CD4-positive, alpha-beta memory T cell (primary cell): ENCODE results near the gene IDH2. TPM values are rescaled to one million over a fixed set of nuclear protein-coding genes. Genes with fewer than 3 reads are reported as not detected.
"Not testable (repeated sequence)": the region's sequence is repeated elsewhere in the genome, so short reads cannot be mapped to it uniquely, and the experiment has no call there.

Experiments
- CTCF ChIA-PET: fragments of 350-600 bp; sonication (Branson Sonifier 250); formaldehyde crosslinking; loops from one replicate; lab custom pipeline; 2021; ENCODE audit warnings: inconsistent platforms; ENCODE audit not compliant: partially characterized antibody; lab: Charles Lee
- POLR2A ChIA-PET: fragments of 350-600 bp; sonication (Branson Sonifier 250); formaldehyde crosslinking; loops from one replicate; lab custom pipeline; 2021; ENCODE audit not compliant: partially characterized antibody; lab: Charles Lee
- DNase-seq, 5 donors: peaks; one replicate each; pipeline versions ENCODE4 v3.0.0 to v3.0.0-alpha.2; 2020 to 2022; ENCODE audit warnings: mixed read lengths in 1 of 5
- H3K27ac ChIP-seq: one replicate; pipeline ENCODE4 v1.7.0; 2013; ENCODE audit warnings: low read depth, low read length
- H3K27me3 ChIP-seq: 2 replicates; pipeline ENCODE4 v1.7.0; 2013; ENCODE audit warnings: mild to moderate bottlenecking, low read length, moderate library complexity; ENCODE audit not compliant: insufficient read depth
- H3K36me3 ChIP-seq: 2 replicates; pipeline ENCODE4 v1.7.0; 2013; ENCODE audit warnings: mild to moderate bottlenecking, low read length, moderate library complexity; ENCODE audit not compliant: insufficient read depth
- H3K4me1 ChIP-seq: 2 replicates; pipeline ENCODE4 v1.7.0; 2013; ENCODE audit warnings: mild to moderate bottlenecking, low read length, moderate library complexity; ENCODE audit not compliant: insufficient read depth
- H3K4me3 ChIP-seq, 2 donors: one replicate each; pipeline ENCODE4 v1.7.0; 2013; ENCODE audit warnings: low read length in 2 of 2, mild to moderate bottlenecking in 1 of 2
- H3K9me3 ChIP-seq, 2 donors: one replicate each; pipeline ENCODE4 v1.7.0; 2013; ENCODE audit warnings: low read length in 2 of 2, control low read depth in 1 of 2; ENCODE audit not compliant: control insufficient read depth in 1 of 2
- H3K27ac Mint-ChIP-seq, 7 donors: one replicate each; pipeline ENCODE4 v1.8.0; 2020 to 2021; ENCODE audit warnings: mixed read lengths in 7 of 7, mild to moderate bottlenecking in 6 of 7, inconsistent platforms in 3 of 7, moderate library complexity in 3 of 7
- H3K27me3 Mint-ChIP-seq, 2 donors: one replicate each; pipeline ENCODE4 v1.8.0; 2020 to 2021; ENCODE audit warnings: mixed read lengths in 2 of 2
- H3K36me3 Mint-ChIP-seq, 2 donors: one replicate each; pipeline ENCODE4 v1.8.0; 2020 to 2021; ENCODE audit warnings: mixed read lengths in 2 of 2, inconsistent platforms in 1 of 2, mild to moderate bottlenecking in 1 of 2
- H3K4me1 Mint-ChIP-seq, 4 donors: one replicate each; pipeline ENCODE4 v1.8.0; 2020 to 2021; ENCODE audit warnings: mixed read lengths in 4 of 4, mild to moderate bottlenecking in 1 of 4
- H3K4me3 Mint-ChIP-seq, 8 donors: one replicate each; pipeline ENCODE4 v1.8.0; 2020 to 2021; ENCODE audit warnings: mixed read lengths in 8 of 8, mild to moderate bottlenecking in 7 of 8, moderate library complexity in 6 of 8, inconsistent platforms in 3 of 8
- H3K9me3 Mint-ChIP-seq, 8 donors: one replicate each; pipeline ENCODE4 v1.8.0; 2020 to 2021; ENCODE audit warnings: mixed read lengths in 8 of 8, mild to moderate bottlenecking in 5 of 8, inconsistent platforms in 3 of 8, moderate library complexity in 1 of 8
- intact Hi-C: fragments of 100-400 bp; cut with micrococcal nuclease; formaldehyde crosslinking; loops from one replicate; pipeline ENCODE4 v1.15.1; 2023
- polyA plus RNA-seq, 2 donors: library from polyadenylated mRNA; unstranded; fragments of 300-500 nt; fragmentation: Illumina TruSeq; gene quantifications; one replicate each; pipeline ENCODE4 v1.2.3, GENCODE V29; 2021
- total RNA-seq, 2 experiments: library from RNA; stranded (reverse); gene quantifications; one replicate each; pipeline ENCODE4 v1.2.3, GENCODE V29; 2021

Gene IDH2
- total and polyA plus RNA-seq, 4 experiments from 2014 or later, result 41.2 to 139 (median 75.0) TPM

DNA sequence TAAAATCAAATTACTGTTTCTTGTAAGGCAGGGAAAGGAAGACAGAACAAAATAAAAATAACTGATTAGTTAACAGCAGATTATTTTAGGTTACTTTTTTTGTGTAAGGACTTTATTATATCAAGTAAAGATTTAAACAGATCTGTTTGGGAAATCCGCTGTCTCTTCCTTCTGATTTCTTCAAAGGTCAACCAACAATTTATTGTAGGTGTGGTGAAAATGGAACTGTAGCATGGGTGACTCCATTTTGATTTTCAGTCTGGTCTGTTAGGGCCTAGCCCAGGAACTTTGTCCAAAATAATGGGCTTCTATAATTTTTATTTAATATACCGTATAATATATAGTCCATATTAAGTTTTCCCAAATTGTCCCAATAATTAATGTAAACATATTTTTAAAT lies 13.5 kb upstream of the IDH2 start:
- Mint-ChIP-seq H3K9me3 (peaks cover 0 to 21% (median 10%) of the 10 kb centered on the region in 8 donors), H3K27ac (no peak overlapping the region), H3K4me1 (no peaks in the 10 kb centered on the region), H3K36me3 (peaks cover 5 to 6% of the 10 kb centered on the region in 2 donors), H3K27me3 (no peaks in the 10 kb centered on the region), H3K4me3 (no peak overlapping the region)
- Histone ChIP-seq H3K27ac (no peak overlapping the region), H3K9me3 (no peaks in the 10 kb centered on the region), H3K4me1 (no peaks in the 10 kb centered on the region), H3K36me3 (no peaks in the 10 kb centered on the region), H3K27me3 (no peaks in the 10 kb centered on the region), H3K4me3 (no peak overlapping the region)
- ChIA-PET CTCF (interaction anchor here (0.5 kb wide), 1 partner anchor 41 kb away, joined by 3 read pairs; no protein-coding TSS in a partner anchor), POLR2A (no interaction called here)
- no peak for DNase-seq
- intact Hi-C loops, result no loop called here

DNA sequence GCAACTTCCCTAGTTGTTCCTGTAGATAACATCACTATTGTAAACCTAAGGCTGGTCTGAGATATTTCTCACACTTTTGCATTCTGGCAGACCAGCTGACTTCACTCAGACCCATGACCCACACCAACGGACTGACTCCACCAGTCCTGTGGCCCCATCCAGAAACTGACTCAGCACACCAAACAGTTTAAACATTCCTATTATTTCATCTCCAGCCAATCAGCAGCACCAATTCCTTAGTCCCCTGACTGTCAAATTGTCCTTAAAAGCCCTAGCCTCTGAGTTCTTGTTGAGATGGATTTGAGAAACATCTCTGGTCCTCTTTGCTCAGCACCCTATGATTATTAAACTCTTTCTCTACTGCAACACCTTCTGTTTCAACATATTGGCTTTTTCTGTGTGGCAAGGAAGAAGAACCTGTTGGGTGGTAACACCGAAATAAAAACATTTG lies 12.2 kb upstream of the IDH2 start:
- ChIA-PET CTCF (interaction anchor here (0.6 kb wide), 1 partner anchor 360 kb away, joined by 3 read pairs; no protein-coding TSS in a partner anchor), POLR2A (no interaction called here)
- Mint-ChIP-seq H3K4me1 (no peaks in the 10 kb centered on the region), H3K36me3 (peaks cover 5 to 6% of the 10 kb centered on the region in 2 donors), H3K27ac (no peak overlapping the region), H3K4me3 (no peak overlapping the region), H3K27me3 (no peaks in the 10 kb centered on the region), H3K9me3 (peaks cover 0 to 21% (median 10%) of the 10 kb centered on the region in 8 donors)
- DNase-seq, result no peak
- intact Hi-C loops, result no loop called here
- Histone ChIP-seq H3K36me3 (no peaks in the 10 kb centered on the region), H3K4me1 (no peaks in the 10 kb centered on the region), H3K27ac (no peak overlapping the region), H3K27me3 (no peaks in the 10 kb centered on the region), H3K9me3 (no peaks in the 10 kb centered on the region), H3K4me3 (no peak overlapping the region)

- no peaks in the 10 kb centered on the region for H3K36me3 ChIP-seq
- H3K4me1 ChIP-seq, result no peaks in the 10 kb centered on the region
- peaks cover 0 to 21% (median 10%) of the 10 kb centered on the region in 8 donors for H3K9me3 Mint-ChIP-seq
- peaks cover 5 to 6% of the 10 kb centered on the region in 2 donors for H3K36me3 Mint-ChIP-seq
- ChIA-PET CTCF (interaction anchor here (1.2 kb wide), 1 partner anchor 9 kb away, joined by 3 read pairs; no protein-coding TSS in a partner anchor), POLR2A (interaction anchor here (1.2 kb wide), 1 partner anchor 13 kb away, joined by 6 read pairs; no protein-coding TSS in a partner anchor)
- H3K4me1 Mint-ChIP-seq, result no peaks in the 10 kb centered on the region
- H3K27ac ChIP-seq, result no peak overlapping the region
- no peak overlapping the region for H3K4me3 Mint-ChIP-seq
- no peak overlapping the region for H3K4me3 ChIP-seq
- DNase-seq, result no peak
- H3K27me3 Mint-ChIP-seq, result no peaks in the 10 kb centered on the region
- no peaks in the 10 kb centered on the region for H3K27me3 ChIP-seq
- H3K27ac Mint-ChIP-seq, result no peak overlapping the region
- no peaks in the 10 kb centered on the region for H3K9me3 ChIP-seq
- intact Hi-C loops, result no loop called here
Measured at GRCh38 chr15:90113166-90113565, 10.9 kb upstream of the IDH2 start.

DNA sequence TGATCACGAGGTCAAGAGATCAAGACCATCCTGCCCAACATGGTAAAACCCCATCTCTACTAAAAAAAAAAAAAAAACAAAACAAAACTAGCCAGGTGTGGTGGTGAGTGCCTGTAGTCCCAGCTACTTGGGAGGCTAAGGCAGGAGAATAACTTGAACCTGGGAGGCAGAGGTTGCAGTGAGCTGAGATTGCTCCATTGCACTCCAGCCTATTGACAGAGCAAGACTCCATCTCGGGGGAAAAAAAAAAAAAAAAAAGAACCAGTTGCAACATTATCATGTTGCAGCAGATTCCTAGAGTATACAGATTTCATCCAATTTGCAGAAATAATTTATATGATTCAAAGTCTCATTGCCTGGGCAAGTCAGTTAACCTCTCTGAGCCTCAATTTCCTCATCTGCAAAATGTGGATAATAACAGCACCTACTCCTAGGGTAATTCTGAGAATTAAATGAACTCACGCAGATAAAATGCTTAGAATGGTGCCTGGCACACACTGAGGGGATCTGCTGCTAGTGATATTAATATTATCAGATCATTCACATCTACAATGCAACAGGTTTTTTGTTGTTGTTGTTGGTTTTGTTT lies 7.0 kb upstream of the IDH2 start:
- H3K27me3 ChIP-seq, H3K4me1 ChIP-seq, H3K4me3 Mint-ChIP-seq, H3K36me3 ChIP-seq, H3K27ac Mint-ChIP-seq, intact Hi-C loops, H3K4me3 ChIP-seq, H3K36me3 Mint-ChIP-seq, H3K4me1 Mint-ChIP-seq, CTCF ChIA-PET, H3K9me3 ChIP-seq, H3K27ac ChIP-seq, DNase-seq, H3K9me3 Mint-ChIP-seq, POLR2A ChIA-PET, H3K27me3 Mint-ChIP-seq: not testable (repeated sequence)

- POLR2A ChIA-PET, H3K9me3 ChIP-seq, H3K4me1 ChIP-seq, H3K4me3 Mint-ChIP-seq, H3K36me3 Mint-ChIP-seq, H3K27me3 Mint-ChIP-seq, intact Hi-C loops, H3K4me3 ChIP-seq, H3K27ac Mint-ChIP-seq, H3K27ac ChIP-seq, H3K36me3 ChIP-seq, DNase-seq, H3K9me3 Mint-ChIP-seq, H3K27me3 ChIP-seq, CTCF ChIA-PET, H3K4me1 Mint-ChIP-seq: not testable (repeated sequence)
Measured at GRCh38 chr15:90108038-90108437, 5.8 kb upstream of the IDH2 start.

GRCh38 chr15:90106522-90107117 lies 4.4 kb upstream of the IDH2 start:
- intact Hi-C loops, result no loop called here
- Histone ChIP-seq H3K9me3 (no peaks in the 10 kb centered on the region), H3K27me3 (no peaks in the 10 kb centered on the region), H3K4me3 (no peak overlapping the region), H3K27ac (no peak overlapping the region), H3K36me3 (no peaks in the 10 kb centered on the region), H3K4me1 (peaks cover 4% of the 10 kb centered on the region)
- ChIA-PET CTCF (no interaction called here), POLR2A (no interaction called here)
- Mint-ChIP-seq H3K4me3 (no peak overlapping the region), H3K27ac (peak overlapping the region in 1 of 7 donors; percentile 24), H3K27me3 (no peaks in the 10 kb centered on the region), H3K4me1 (peaks cover 0 to 14% (median 9%) of the 10 kb centered on the region in 4 donors), H3K9me3 (no peaks in the 10 kb centered on the region), H3K36me3 (no peaks in the 10 kb centered on the region)
- no peak for DNase-seq

GRCh38 chr15:90105521-90105920 lies 3.3 kb upstream of the IDH2 start:
- Histone ChIP-seq H3K27ac (no peak overlapping the region), H3K36me3 (no peaks in the 10 kb centered on the region), H3K4me1 (peaks cover 15% of the 10 kb centered on the region), H3K4me3 (no peak overlapping the region), H3K9me3 (no peaks in the 10 kb centered on the region), H3K27me3 (no peaks in the 10 kb centered on the region)
- DNase-seq, result no peak
- Mint-ChIP-seq H3K27me3 (no peaks in the 10 kb centered on the region), H3K36me3 (peaks cover 0 to 1% of the 10 kb centered on the region in 2 donors), H3K9me3 (no peaks in the 10 kb centered on the region), H3K4me1 (peaks cover 9 to 24% (median 19%) of the 10 kb centered on the region in 4 donors), H3K27ac (no peak overlapping the region), H3K4me3 (no peak overlapping the region)
- ChIA-PET POLR2A (no interaction called here), CTCF (interaction anchor here (0.8 kb wide), 1 partner anchor 16 kb away, joined by 3 read pairs; no protein-coding TSS in a partner anchor)
- intact Hi-C loops, result no loop called here
